ENCODE data around the gene PKNOX1.
"Not testable (repeated sequence)": the region's sequence is repeated elsewhere in the genome, so short reads cannot be mapped to it uniquely, and the experiment has no call there.

The PKNOX1 gene

GRCh38 chr21:42951193-42951592, 23.2 kb upstream of the PKNOX1 start:
- not testable (repeated sequence) for DNase-seq (ENCODE audit: low spot score)

- no peak for DNase-seq (ENCODE audit: low spot score)
Observed at GRCh38 chr21:42956824-42957630, 17.3 kb upstream of the PKNOX1 start.

GRCh38 chr21:42958122-42958521, 16.2 kb upstream of the PKNOX1 start:
- DNase-seq (ENCODE audit: low spot score), result not testable (repeated sequence)

- DNase-seq (ENCODE audit: low spot score), result no peak
Observed at GRCh38 chr21:42959728-42960127, 14.6 kb upstream of the PKNOX1 start.

GRCh38 chr21:42962380-42963007, 11.9 kb upstream of the PKNOX1 start:
- DNase-seq (ENCODE audit: low spot score), result no peak

- no peak for DNase-seq (ENCODE audit: low spot score)
Observed at GRCh38 chr21:42964086-42964485, 10.3 kb upstream of the PKNOX1 start.

- DNase-seq (ENCODE audit: low spot score), result no peak
Observed at GRCh38 chr21:42964546-42965210, 9.7 kb upstream of the PKNOX1 start.

GRCh38 chr21:42965211-42965560, 9.2 kb upstream of the PKNOX1 start:
- no peak for DNase-seq (ENCODE audit: low spot score)

- DNase-seq (ENCODE audit: low spot score), result not testable (repeated sequence)
Observed at GRCh38 chr21:42967616-42968015, 6.7 kb upstream of the PKNOX1 start.

GRCh38 chr21:42969193-42969600, 5.2 kb upstream of the PKNOX1 start:
- DNase-seq (ENCODE audit: low spot score), result no peak

GRCh38 chr21:42970946-42971653, 3.3 kb upstream of the PKNOX1 start:
- no peak for DNase-seq (ENCODE audit: low spot score)

- DNase-seq (ENCODE audit: low spot score), result no peak
Observed at GRCh38 chr21:42971897-42972275, 2.5 kb upstream of the PKNOX1 start.

GRCh38 chr21:42973309-42973990, 912 bp upstream of the PKNOX1 start:
- DNase-seq (ENCODE audit: low spot score), result no peak

GRCh38 chr21:42974832-42975820, 764 bp downstream of the PKNOX1 start:
- peak; percentile 56 for DNase-seq (ENCODE audit: low spot score)

GRCh38 chr21:42975886-42976608, 1.7 kb downstream of the PKNOX1 start:
- peak; percentile 55 for DNase-seq (ENCODE audit: low spot score)

GRCh38 chr21:42980312-42981213, 6.2 kb downstream of the PKNOX1 start:
- no peak for DNase-seq (ENCODE audit: low spot score)

- no peak for DNase-seq (ENCODE audit: low spot score)
Observed at GRCh38 chr21:42981214-42981523, 6.8 kb downstream of the PKNOX1 start.

GRCh38 chr21:42981862-42982261, 7.5 kb downstream of the PKNOX1 start:
- DNase-seq (ENCODE audit: low spot score), result no peak

GRCh38 chr21:42983103-42983502, 8.7 kb downstream of the PKNOX1 start:
- DNase-seq (ENCODE audit: low spot score), result no peak

Measured in RKO (cell line).